ENCODE measurements around the gene ZNF780A.

ZNF780A gene

DNA sequence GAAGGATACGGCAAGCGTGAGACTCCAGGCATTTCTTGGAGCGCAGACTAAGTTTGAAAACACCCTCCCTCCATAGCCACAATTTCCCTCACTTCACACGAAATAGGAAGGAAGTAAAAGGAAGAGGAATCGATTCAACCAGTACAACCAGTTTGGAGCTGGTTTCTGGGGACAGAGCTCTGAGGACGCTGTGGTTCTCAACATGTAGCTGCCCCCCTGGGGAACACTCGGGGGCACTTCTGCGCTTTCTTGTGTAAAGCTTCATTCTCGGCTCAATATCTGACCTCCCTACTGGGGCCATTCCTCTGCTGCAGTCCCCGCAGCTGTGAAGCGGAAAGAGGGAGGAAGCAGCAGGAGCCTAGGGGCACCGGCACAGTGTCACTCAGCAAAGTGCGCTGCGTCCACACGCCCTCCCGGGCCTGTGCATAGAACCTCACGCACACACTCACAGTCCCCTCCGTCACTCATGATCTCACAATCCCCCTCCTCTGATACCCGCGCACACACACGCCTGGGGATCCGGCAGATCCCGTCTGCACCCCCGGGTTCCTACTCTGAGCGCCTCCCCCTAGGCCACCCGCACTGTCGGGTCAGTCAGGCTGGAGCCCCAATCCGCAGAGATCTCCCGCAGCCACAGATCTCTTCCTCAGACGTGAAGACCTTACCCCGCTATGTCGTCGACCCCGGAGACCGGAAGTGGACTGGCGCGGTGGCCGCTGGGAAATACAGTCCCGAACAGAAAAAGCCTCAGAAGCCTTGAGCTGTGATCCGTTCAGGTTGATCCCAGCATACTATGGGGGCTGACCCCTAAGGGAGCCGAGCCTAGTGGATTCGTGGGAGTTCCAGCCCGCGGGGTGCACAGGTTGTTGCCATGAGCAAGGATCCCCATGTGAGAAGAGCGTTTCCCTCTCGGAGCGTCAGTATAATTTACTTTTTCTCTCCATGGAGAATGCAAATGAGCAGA, at the start of gene ZNF780A:
ZNF780A (minus strand) TSS at position 703 of the 964 bp plus-strand sequence. CDS start 6,190 bp downstream, outside the sequence.
- H3K27ac Mint-ChIP-seq: peak within 1 kb of the TSS; percentile 94 to 99 (median 98)
- peaks cover 5% of the 10 kb centered on the region for H3K27me3 Mint-ChIP-seq (ENCODE audit: low read depth)
- TF ChIP-seq, protein P1, sequence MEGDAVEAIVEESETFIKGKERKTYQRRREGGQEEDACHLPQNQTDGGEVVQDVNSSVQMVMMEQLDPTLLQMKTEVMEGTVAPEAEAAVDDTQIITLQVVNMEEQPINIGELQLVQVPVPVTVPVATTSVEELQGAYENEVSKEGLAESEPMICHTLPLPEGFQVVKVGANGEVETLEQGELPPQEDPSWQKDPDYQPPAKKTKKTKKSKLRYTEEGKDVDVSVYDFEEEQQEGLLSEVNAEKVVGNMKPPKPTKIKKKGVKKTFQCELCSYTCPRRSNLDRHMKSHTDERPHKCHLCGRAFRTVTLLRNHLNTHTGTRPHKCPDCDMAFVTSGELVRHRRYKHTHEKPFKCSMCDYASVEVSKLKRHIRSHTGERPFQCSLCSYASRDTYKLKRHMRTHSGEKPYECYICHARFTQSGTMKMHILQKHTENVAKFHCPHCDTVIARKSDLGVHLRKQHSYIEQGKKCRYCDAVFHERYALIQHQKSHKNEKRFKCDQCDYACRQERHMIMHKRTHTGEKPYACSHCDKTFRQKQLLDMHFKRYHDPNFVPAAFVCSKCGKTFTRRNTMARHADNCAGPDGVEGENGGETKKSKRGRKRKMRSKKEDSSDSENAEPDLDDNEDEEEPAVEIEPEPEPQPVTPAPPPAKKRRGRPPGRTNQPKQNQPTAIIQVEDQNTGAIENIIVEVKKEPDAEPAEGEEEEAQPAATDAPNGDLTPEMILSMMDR (IDR thresholded peaks at IDR 0.05; ENCODE audit: unreplicated experiment in 3 of 3): no peak

DNA sequence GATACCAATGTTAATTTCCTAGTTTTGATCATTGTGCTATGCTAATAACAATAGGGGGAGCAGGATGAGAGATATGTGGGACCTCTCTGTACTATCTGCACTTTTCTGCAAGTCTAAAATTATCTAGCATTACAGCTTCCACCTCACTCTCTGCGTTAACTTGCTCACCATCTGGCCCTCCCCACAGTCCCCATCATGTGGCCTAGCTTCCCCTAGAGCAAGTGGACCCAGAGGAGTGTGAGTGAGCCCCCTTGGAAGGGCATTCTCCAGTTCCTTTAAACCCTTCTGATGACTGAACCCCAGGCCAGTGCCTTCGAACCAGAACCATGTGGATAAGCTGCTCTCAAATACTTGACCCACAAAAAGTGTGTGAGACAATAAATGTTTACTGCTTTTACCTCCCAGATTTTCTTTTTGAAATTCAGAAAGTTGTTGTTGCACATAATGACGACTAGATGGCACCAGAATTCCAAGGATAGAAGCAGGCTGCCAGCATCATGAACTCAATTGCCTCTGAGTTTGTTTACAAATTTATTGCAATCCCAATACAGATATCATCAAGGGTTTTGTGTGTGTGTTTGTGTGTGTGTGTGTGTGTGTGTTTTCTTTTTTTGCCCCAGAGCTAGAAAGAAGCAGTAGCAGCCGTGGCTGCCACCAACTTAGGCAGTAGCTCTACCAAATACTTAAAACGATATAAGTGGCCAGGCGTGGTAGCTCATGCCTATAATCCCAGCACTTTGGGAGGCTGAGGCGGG, 49.0 kb upstream of the ZNF780A start:
- no peak overlapping the region for H3K4me3 Mint-ChIP-seq

More for the DNA sequence above, at the start of gene ZNF780A:
- H3K36me3 Mint-ChIP-seq (ENCODE audit: low read depth): peaks cover 31% of the 10 kb centered on the region
- peak within 1 kb of the TSS; percentile 99 to 100 (median 100) for H3K4me3 Mint-ChIP-seq
- H3K9me3 Mint-ChIP-seq: peaks cover 24% of the 10 kb centered on the region
- H3K4me1 Mint-ChIP-seq: peaks cover 33% of the 10 kb centered on the region

DNA sequence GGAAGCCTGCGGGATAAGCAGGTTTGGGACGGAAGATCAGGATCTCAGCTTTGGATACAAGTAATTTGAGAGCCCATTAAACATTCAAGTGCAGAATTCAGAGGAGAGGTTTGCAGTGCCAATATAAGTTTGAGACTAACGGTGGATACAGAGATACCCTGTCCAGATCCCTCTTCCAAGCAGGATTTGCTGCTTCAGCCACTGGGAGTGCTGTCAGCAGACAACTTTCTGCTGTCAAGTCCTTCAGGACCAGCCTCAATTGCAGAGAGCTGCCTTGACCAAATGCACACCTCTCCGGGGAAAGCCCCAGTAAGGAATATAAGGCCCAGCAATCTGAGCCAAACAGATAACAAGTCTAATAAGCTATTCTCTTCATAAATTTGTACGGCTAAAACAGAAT, 46.1 kb upstream of the ZNF780A start:
- TF ChIP-seq, protein P1 (IDR thresholded peaks at IDR 0.05; ENCODE audit: unreplicated experiment in 3 of 3): no peak
- no peak overlapping the region for H3K27ac Mint-ChIP-seq

More for the DNA sequence above, 49.0 kb upstream of the ZNF780A start:
- Mint-ChIP-seq H3K27me3 (ENCODE audit: low read depth) (peaks cover 32% of the 10 kb centered on the region), H3K27ac (no peak overlapping the region), H3K36me3 (ENCODE audit: low read depth) (no peaks in the 10 kb centered on the region), H3K4me1 (no peaks in the 10 kb centered on the region), H3K9me3 (no peaks in the 10 kb centered on the region)
- TF ChIP-seq, protein P1 (IDR thresholded peaks at IDR 0.05; ENCODE audit: unreplicated experiment in 3 of 3): peak; percentile 63 to 71 (median 69)

DNA sequence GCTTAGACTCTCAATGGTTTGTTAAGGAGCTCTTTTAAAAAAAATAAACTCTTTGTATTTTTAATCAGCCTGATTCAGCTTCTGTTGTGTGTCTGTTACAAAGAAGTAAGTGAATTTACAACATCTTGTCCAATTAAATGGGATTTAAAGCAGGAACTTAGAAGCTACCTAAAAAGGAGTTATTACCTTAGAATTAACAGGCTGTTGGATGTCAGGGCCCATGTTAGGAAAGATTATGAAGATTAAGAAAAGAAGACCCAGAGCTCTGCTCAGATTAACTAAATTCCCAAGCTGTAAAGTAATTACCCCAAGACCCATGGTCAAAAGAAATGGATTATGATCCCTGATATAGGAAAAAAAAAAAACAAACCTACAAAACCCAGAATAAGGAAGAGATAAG, 44.1 kb upstream of the ZNF780A start:
- TF ChIP-seq, protein P1 (IDR thresholded peaks at IDR 0.05; ENCODE audit: unreplicated experiment in 3 of 3): no peak
- Mint-ChIP-seq H3K9me3 (no peaks in the 10 kb centered on the region), H3K4me1 (no peaks in the 10 kb centered on the region), H3K36me3 (ENCODE audit: low read depth) (no peaks in the 10 kb centered on the region), H3K27ac (no peak overlapping the region), H3K27me3 (ENCODE audit: low read depth) (peaks cover 35% of the 10 kb centered on the region), H3K4me3 (no peak overlapping the region)

More for the DNA sequence above, 46.1 kb upstream of the ZNF780A start:
- no peaks in the 10 kb centered on the region for H3K4me1 Mint-ChIP-seq
- peaks cover 32% of the 10 kb centered on the region for H3K27me3 Mint-ChIP-seq (ENCODE audit: low read depth)
- no peak overlapping the region for H3K4me3 Mint-ChIP-seq
- no peaks in the 10 kb centered on the region for H3K9me3 Mint-ChIP-seq
- H3K36me3 Mint-ChIP-seq (ENCODE audit: low read depth): no peaks in the 10 kb centered on the region

DNA sequence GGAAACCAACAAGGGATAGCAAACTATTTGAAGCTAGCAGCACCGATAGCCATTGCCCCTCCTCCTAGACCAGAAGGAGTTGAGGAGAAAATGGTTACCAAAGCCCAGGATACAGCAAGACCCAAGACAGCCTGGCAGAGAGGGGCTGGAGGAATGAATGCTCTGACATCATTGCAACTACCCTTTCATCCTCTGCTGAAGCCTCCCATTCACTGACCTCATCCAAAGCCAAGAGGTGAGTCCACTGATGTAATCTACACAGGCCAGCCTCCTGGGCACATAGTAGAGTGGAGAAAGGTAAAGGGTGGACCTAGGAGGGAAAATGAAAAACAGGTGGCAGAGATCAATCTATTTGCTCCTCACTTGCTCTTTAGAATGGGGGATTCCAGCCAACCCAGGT, 42.7 kb upstream of the ZNF780A start:
- TF ChIP-seq, protein P1 (IDR thresholded peaks at IDR 0.05; ENCODE audit: unreplicated experiment in 3 of 3): no peak
- Mint-ChIP-seq H3K9me3 (no peaks in the 10 kb centered on the region), H3K36me3 (ENCODE audit: low read depth) (no peaks in the 10 kb centered on the region), H3K27me3 (ENCODE audit: low read depth) (peaks cover 32% of the 10 kb centered on the region), H3K4me1 (no peaks in the 10 kb centered on the region), H3K27ac (no peak overlapping the region), H3K4me3 (no peak overlapping the region)

Measured in nephron (organoid).